HG03025 (cell line): ENCODE results near the gene OSBPL9.
"Not testable (repeated sequence)": the region's sequence is repeated elsewhere in the genome, so short reads cannot be mapped to it uniquely, and the experiment has no call there.

Experiments
- ATAC-seq: cut with Tn5 transposase; IDR thresholded peaks from one replicate; pipeline ENCODE4 v1.9.1; 2021; ENCODE audit warnings: mild to moderate bottlenecking, moderate library complexity; ENCODE audit not compliant: unreplicated experiment, low FRiP score

Gene OSBPL9

GRCh38 chr1:51761351-51761750 is 144.5 kb downstream of the OSBPL9 start:
- no peak for ATAC-seq

DNA sequence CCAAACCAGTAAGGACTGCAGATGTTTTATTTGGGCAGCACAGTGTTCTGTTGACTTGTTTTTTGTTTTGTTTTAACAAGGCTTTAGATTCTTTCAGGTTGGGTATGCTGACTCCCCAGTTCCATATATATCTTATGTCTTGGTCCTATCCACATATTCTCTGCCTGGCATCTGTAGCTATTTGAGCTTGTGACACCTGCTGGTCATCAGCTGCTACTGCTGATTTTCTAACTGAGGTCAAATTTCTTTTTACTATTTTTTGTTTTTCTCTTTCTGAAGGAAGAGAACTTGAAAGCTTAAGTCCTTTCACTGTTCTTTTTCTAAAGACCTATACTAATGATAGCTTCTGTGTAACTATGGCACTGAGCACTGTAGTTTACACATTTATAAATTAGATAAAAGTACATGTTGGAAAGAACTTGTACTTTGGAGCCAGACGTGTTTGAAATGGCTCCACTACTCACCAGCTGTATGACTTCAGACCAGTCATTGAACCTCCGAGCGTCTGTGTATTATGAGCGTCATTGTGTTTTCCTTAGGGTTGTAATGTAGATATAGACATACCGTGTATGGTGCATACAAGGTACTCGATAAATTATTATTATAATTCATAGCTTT is 152.2 kb downstream of the OSBPL9 start:
- ATAC-seq: no peak

DNA sequence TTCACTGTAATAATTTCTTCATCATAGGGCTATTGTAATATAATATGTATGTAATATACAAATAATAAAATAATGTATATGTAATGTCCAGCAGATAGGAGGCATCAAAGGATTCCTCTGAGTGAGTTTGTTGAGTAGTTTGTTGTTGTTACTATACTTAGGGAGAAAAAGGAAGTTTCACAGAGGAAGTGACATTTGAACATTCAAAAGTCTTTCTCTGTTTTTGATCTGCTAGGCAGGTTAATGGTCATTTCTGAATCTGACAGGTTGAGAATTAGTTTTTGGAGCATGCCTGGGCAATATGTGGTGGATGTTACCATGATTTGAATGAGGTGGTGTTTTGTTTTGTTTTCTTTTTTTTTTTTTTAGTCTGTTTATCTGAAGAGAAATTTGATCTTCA is 159.5 kb downstream of the OSBPL9 start:
- no peak for ATAC-seq

- ATAC-seq: no peak
These were observed 164.0 kb downstream of the OSBPL9 start for GRCh38 chr1:51780927-51781326.

DNA sequence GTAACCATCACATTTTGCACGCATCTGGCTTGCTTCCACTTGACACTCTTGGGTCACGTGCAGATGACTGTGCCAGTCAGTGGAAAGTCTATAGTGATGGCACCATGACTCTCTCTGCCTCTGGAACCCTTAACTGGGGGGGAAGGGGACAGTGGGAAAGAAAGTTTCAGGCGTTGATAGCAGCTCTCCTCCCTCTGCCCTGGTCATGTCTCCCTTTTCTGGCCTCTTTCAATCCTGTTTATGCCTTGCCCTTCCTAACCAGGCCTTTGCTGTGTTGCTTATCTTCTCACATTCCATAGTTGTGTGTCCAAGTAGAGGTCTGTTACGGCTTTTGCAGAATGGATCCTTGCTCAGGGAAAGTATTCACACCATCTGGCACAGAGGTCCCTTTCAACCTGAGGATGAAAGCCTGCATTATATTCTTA is 168.1 kb downstream of the OSBPL9 start:
- no peak for ATAC-seq

DNA sequence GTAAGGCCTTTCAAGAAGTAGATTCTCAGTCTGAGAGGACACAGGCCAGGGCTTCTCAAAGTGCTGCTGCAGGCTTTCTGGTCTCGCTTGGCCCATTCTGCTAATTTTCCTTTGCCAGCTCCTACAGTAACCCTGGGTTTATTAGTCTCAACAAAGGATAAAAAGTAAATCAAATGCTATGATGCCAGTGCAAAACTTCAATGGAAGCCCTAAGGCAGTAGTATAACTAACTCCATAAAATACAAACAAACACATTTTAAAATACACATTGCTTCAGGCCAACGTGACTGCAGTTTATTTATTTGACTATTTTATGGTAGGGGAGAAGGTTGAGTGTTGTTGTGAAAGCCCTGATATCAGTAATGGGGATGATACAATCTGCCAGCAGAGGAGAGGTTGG is 172.0 kb downstream of the OSBPL9 start:
- ATAC-seq: no peak

- no peak for ATAC-seq
These were observed 172.4 kb downstream of the OSBPL9 start for GRCh38 chr1:51789342-51789741.

DNA sequence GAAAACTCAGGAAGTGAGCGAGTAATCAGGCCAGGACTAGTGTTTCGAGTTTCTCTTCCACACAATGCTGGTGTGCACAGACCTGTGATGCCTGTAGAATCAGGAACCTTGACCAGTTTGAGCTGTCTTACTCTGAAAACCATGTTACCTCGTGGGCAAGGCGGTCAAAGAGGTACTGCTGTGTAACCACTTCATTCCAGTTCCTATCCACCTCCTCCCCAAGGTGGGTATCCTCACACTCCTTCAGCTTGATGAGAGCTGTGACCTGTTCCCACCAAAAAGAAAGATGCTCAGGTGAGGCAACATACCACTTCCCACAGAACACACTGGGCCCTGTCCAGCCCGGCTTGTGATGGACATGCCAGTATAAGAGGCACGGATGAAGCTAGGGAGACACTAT is 173.5 kb downstream of the OSBPL9 start:
- ATAC-seq: no peak

- ATAC-seq: no peak
These were observed 175.0 kb downstream of the OSBPL9 start for GRCh38 chr1:51791888-51792287.

DNA sequence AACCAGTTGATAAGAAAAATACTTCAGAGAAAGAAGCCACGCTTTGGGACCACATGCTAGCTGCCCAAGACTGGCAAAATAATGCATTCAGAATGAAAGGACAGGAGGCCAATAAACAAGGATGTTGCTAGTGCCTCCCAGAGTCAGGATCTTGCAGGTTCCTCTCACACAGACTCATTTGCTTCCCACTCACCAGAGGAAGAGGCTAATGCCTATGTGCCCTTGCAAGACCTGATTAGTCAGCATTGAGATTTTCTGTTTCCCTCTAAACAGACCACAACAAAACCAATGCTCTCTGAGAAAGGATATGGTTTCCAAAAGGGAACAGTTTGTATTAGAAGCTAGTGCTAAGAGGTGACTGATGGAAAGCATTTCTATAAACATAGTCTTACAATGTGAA is 176.0 kb downstream of the OSBPL9 start:
- ATAC-seq: no peak

- ATAC-seq: no peak
These were observed 177.4 kb downstream of the OSBPL9 start for GRCh38 chr1:51794260-51794659.

GRCh38 chr1:51794868-51795267 is 178.0 kb downstream of the OSBPL9 start:
- ATAC-seq: no peak

- ATAC-seq: no peak
These were observed 182.5 kb downstream of the OSBPL9 start for GRCh38 chr1:51799372-51799771.

- no peak for ATAC-seq
These were observed 197.6 kb downstream of the OSBPL9 start for GRCh38 chr1:51814513-51814912.

DNA sequence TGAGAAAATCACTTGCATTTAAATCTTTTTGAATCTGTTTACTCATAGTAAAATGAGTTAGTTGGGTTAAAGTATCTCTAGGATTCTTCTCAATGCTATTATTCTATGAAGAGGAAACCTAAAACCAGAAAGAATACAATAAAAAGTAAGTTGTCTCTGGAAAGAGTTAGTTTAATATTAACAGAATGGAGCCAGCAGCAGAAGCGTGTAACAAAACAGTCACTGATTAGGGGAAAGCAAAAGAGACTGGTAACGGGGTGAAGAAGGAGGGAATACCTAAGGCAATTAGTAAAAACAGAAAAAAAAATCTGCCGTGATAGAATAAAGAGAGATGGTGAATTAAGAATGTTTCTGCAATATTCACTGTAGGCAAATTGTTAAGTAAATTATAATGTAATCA is 201.6 kb downstream of the OSBPL9 start:
- ATAC-seq: no peak

- ATAC-seq: not testable (repeated sequence)
These were observed 202.1 kb downstream of the OSBPL9 start for GRCh38 chr1:51819021-51819420.

DNA sequence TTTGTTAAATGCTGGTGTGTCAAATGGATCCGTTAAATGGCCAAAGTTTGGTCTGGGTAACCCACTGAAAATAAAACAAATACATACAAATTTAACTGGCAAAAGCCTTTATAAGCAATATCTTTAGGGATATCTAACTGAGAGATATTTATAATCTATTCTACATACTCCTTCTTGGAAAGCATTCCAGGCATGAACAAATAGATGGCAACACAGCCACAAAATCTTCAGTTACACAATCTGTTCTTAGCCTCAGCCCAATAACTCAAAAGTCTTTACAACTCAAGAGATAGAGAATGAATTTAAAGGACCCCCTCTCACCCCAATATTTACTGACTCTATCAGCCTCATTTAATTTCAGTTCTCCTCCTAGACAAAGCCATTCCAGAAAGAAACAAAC is 202.9 kb downstream of the OSBPL9 start:
- ATAC-seq: no peak

GRCh38 chr1:51829058-51829457 is 212.2 kb downstream of the OSBPL9 start:
- ATAC-seq: no peak

GRCh38 chr1:51833700-51834099 is 216.8 kb downstream of the OSBPL9 start:
- no peak for ATAC-seq

DNA sequence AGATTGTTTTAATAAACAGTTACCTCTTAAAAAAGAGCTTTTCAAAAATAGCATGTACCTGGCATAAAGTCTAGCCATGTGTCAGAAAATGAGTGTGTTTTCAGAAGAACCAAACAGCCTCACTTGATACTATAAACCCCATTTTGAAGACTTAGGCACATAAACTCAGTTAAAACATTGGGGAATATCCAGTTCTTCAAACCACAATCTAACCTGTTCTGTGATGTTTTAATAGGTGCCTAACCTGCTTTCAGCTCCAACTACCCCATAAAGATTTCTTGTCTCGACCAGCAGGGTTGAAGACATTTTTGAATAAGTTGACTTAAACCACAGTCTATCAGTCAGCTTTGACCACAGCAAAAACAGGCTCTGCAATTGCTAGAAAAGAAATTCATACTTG is 220.4 kb downstream of the OSBPL9 start:
- no peak for ATAC-seq
